HAP-1 (cell line): ENCODE data around the gene RBBP7.
A peak's percentile ranks its signal among the peaks of the same experiment; 100 is the strongest.

Source experiments
- DNase-seq, 2 experiments: peaks; one replicate each; pipeline ENCODE4 v3.0.0-alpha.2; 2016 to 2020; ENCODE audit warnings: low spot score in 2 of 2
- H3K27me3 ChIP-seq: fragments of 250-450 bp; sonication (Bioruptor Pico); 2 replicates; pipeline ENCODE4 v1.5.1; 2020; ENCODE audit warnings: low read depth, mild to moderate bottlenecking, moderate library complexity
- H3K36me3 ChIP-seq: fragments of 250-450 bp; sonication (Bioruptor Pico); replicated peaks from 2 replicates; pipeline ENCODE4 v1.5.1; 2020; ENCODE audit warnings: mild to moderate bottlenecking
- H3K4me1 ChIP-seq: fragments of 250-450 bp; sonication (Bioruptor Pico); 2 replicates; pipeline ENCODE4 v1.5.1; 2020; ENCODE audit warnings: mild to moderate bottlenecking
- H3K4me3 ChIP-seq: fragments of 250-450 bp; sonication (Bioruptor Pico); 2 replicates; pipeline ENCODE4 v1.5.1; 2020; ENCODE audit warnings: mild to moderate bottlenecking, moderate library complexity
- H3K9me3 ChIP-seq: fragments of 250-450 bp; sonication (Bioruptor Pico); 2 replicates; pipeline ENCODE4 v1.5.1; 2020; ENCODE audit warnings: mild to moderate bottlenecking, moderate library complexity
- in situ Hi-C: fragments of 300-500 bp; cut with MboI; formaldehyde crosslinking; loops from 3 replicates; pipeline ENCODE4 v1.14.3; 2020; ENCODE audit warnings: low sequenced_read_pairs, inconsistent platforms, mixed read lengths

RBBP7 gene

DNA sequence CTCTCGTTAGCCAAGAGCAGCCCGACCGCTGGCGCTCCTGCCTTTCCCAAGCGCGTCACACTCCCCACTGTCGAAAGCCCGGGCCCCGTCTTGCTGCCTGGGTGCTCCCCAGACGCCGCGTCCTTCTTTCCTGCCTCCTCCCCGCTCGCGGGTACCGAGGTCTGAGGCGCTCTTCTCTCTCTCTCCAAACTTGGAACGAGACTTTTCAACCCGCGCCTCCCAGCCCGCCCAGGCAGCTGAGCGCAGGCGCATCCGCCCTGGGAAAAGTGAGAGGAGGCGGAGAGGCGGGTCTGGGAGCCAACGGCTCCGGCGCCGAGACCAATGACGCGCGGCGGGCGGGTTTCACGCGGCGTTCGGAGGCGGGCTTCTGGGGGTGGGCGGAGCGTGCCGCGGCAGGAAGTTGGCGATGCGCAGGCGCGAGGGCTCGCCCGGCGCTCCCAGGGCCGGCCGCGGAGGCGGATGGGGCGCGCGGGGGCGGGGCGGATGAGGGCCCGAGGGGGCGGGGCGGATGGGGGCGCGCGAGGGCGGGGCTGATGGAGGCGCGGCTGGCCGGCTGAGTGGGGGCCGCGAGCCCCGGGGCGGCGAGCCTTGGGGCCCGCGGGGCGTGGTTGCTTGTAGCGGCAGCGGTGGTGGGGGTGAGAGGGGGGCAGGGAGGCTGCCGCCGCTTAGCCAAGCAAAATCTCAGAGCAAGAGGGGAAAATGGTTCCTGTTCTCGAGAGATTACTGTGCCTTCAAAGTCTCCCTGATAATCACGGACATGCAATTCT, at the start of gene RBBP7:
Gene RBBP7, minus strand, starts transcription at position 268 of the 767 bp plus-strand sequence. CDS start 309 bp downstream, outside the sequence.
- H3K27me3 ChIP-seq = no peaks in the 10 kb centered on the region
- peak within 1 kb of the TSS; percentile 93 for H3K4me3 ChIP-seq
- H3K9me3 ChIP-seq = no peaks in the 10 kb centered on the region
- DNase-seq = peak; percentile 92 to 96
- peaks cover 28% of the 10 kb centered on the region for H3K4me1 ChIP-seq
- in situ Hi-C loops = no loop called here
- H3K36me3 ChIP-seq = peaks cover 22% of the 10 kb centered on the region

GRCh38 chrX:16918979-16919378, 48.8 kb upstream of the RBBP7 start:
- DNase-seq = no peak
- Histone ChIP-seq H3K27me3 (no peaks in the 10 kb centered on the region), H3K4me1 (peaks cover 8% of the 10 kb centered on the region), H3K36me3 (no peaks in the 10 kb centered on the region), H3K9me3 (no peaks in the 10 kb centered on the region), H3K4me3 (no peak overlapping the region)
- in situ Hi-C loops = no loop called here

- H3K36me3 ChIP-seq = no peaks in the 10 kb centered on the region
- H3K9me3 ChIP-seq = no peaks in the 10 kb centered on the region
- H3K4me1 ChIP-seq = peaks cover 8% of the 10 kb centered on the region
- in situ Hi-C loops = no loop called here
- H3K27me3 ChIP-seq = no peaks in the 10 kb centered on the region
- no peak overlapping the region for H3K4me3 ChIP-seq
- no peak for DNase-seq
Measured at GRCh38 chrX:16917120-16917519, 47.0 kb upstream of the RBBP7 start.

GRCh38 chrX:16916561-16916960, 46.4 kb upstream of the RBBP7 start:
- Histone ChIP-seq H3K4me3 (no peak overlapping the region), H3K27me3 (no peaks in the 10 kb centered on the region), H3K36me3 (no peaks in the 10 kb centered on the region), H3K4me1 (peaks cover 8% of the 10 kb centered on the region), H3K9me3 (no peaks in the 10 kb centered on the region)
- in situ Hi-C loops = no loop called here
- no peak for DNase-seq

- no peak for DNase-seq
- H3K4me1 ChIP-seq = peaks cover 8% of the 10 kb centered on the region
- in situ Hi-C loops = no loop called here
Measured at GRCh38 chrX:16914058-16914457, 43.9 kb upstream of the RBBP7 start.

GRCh38 chrX:16910376-16910775, 40.2 kb upstream of the RBBP7 start:
- Histone ChIP-seq H3K4me3 (no peak overlapping the region), H3K36me3 (no peaks in the 10 kb centered on the region), H3K9me3 (no peaks in the 10 kb centered on the region), H3K4me1 (peaks cover under 1% of the 10 kb centered on the region), H3K27me3 (no peaks in the 10 kb centered on the region)
- in situ Hi-C loops = no loop called here
- DNase-seq = no peak

More at GRCh38 chrX:16914058-16914457, 43.9 kb upstream of the RBBP7 start:
- Histone ChIP-seq H3K4me3 (no peak overlapping the region), H3K36me3 (no peaks in the 10 kb centered on the region), H3K27me3 (no peaks in the 10 kb centered on the region), H3K9me3 (no peaks in the 10 kb centered on the region)

DNA sequence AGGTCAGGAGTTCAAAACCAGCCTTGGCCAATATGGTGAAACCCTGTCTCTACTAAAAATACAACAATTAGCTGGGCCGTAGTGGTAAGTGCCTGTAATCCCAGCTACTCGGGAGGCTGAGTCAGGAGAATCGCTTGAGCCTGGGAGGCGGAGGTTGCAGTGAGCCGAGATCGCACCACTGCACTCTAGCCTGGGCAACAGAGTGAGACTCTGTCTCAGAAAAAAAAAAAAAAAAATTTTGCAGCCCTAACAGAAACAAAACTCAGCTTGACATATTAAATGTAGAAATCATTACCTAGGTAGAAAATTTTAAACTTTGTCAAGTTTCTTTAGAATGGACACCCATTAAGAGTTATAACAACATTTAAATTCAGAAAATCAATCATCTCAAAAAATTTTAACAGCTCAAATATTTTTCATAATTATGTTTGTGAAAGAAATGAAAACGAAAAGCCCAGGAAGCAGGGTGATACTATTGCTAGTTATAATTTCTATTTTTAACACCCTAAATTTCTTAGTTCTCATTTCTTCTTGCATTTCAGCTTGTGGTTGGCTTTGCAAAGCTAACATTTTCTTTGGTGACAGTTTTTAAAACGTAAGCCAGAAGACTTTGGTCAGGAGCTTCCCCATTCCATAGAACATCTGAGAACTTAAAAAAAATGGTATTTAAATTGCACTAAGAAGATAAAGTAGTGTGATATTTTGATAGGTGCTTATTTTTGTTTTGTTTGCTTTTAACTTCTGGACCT, 33.3 kb upstream of the RBBP7 start:
- H3K4me1 ChIP-seq = no peaks in the 10 kb centered on the region
- no peaks in the 10 kb centered on the region for H3K27me3 ChIP-seq
- DNase-seq = no peak
- H3K4me3 ChIP-seq = no peak overlapping the region
- no peaks in the 10 kb centered on the region for H3K9me3 ChIP-seq
- in situ Hi-C loops = no loop called here
- H3K36me3 ChIP-seq = no peaks in the 10 kb centered on the region

- H3K36me3 ChIP-seq = no peaks in the 10 kb centered on the region
- no peaks in the 10 kb centered on the region for H3K9me3 ChIP-seq
- no peak overlapping the region for H3K4me3 ChIP-seq
- H3K4me1 ChIP-seq = peaks cover 3% of the 10 kb centered on the region
- in situ Hi-C loops = no loop called here
- DNase-seq = no peak
- no peaks in the 10 kb centered on the region for H3K27me3 ChIP-seq
Measured at GRCh38 chrX:16897445-16897844, 27.3 kb upstream of the RBBP7 start.

GRCh38 chrX:16892504-16893362, 22.6 kb upstream of the RBBP7 start:
- no peaks in the 10 kb centered on the region for H3K27me3 ChIP-seq
- peaks cover 5% of the 10 kb centered on the region for H3K4me1 ChIP-seq
- H3K36me3 ChIP-seq = no peaks in the 10 kb centered on the region
- no peaks in the 10 kb centered on the region for H3K9me3 ChIP-seq
- no peak overlapping the region for H3K4me3 ChIP-seq
- DNase-seq = peak; percentile 91 to 92
- in situ Hi-C loops = no loop called here

GRCh38 chrX:16885628-16886027, 15.5 kb upstream of the RBBP7 start:
- Histone ChIP-seq H3K36me3 (no peaks in the 10 kb centered on the region), H3K4me3 (no peak overlapping the region), H3K27me3 (no peaks in the 10 kb centered on the region), H3K4me1 (peaks cover 7% of the 10 kb centered on the region), H3K9me3 (no peaks in the 10 kb centered on the region)
- in situ Hi-C loops = loop anchor here (10.0 kb wide), 1 partner anchor 139 kb away; no protein-coding TSS in a partner anchor
- no peak for DNase-seq

GRCh38 chrX:16883487-16883804, 13.3 kb upstream of the RBBP7 start:
- DNase-seq = no peak
- in situ Hi-C loops = loop anchor here (10.0 kb wide), 1 partner anchor 141 kb away; no protein-coding TSS in a partner anchor
- Histone ChIP-seq H3K36me3 (no peaks in the 10 kb centered on the region), H3K4me1 (peaks cover 7% of the 10 kb centered on the region), H3K27me3 (no peaks in the 10 kb centered on the region), H3K9me3 (no peaks in the 10 kb centered on the region), H3K4me3 (no peak overlapping the region)

GRCh38 chrX:16882702-16883486, 12.7 kb upstream of the RBBP7 start:
- DNase-seq = peak; percentile 77 to 92
- in situ Hi-C loops = loop anchor here (10.0 kb wide), 1 partner anchor 142 kb away; no protein-coding TSS in a partner anchor

GRCh38 chrX:16882169-16882568, 12.0 kb upstream of the RBBP7 start:
- no peaks in the 10 kb centered on the region for H3K27me3 ChIP-seq
- no peaks in the 10 kb centered on the region for H3K36me3 ChIP-seq

More at GRCh38 chrX:16882702-16883486, 12.7 kb upstream of the RBBP7 start:
- Histone ChIP-seq H3K36me3 (no peaks in the 10 kb centered on the region), H3K4me3 (peak overlapping the region; percentile 23), H3K27me3 (no peaks in the 10 kb centered on the region), H3K4me1 (peaks cover 7% of the 10 kb centered on the region), H3K9me3 (no peaks in the 10 kb centered on the region)

More at GRCh38 chrX:16882169-16882568, 12.0 kb upstream of the RBBP7 start:
- Histone ChIP-seq H3K4me1 (peaks cover 7% of the 10 kb centered on the region), H3K9me3 (no peaks in the 10 kb centered on the region), H3K4me3 (peak overlapping the region; percentile 23; the same call in 1 of the 2 replicates)
- in situ Hi-C loops = loop anchor here (10.0 kb wide), 1 partner anchor 143 kb away; no protein-coding TSS in a partner anchor
- DNase-seq = peak in 1 of 2 experiments; percentile 30
